ENCODE data around the gene CHRM5.
"Not testable (repeated sequence)": the region's sequence is repeated elsewhere in the genome, so short reads cannot be mapped to it uniquely, and the experiment has no call there.

The CHRM5 gene

GRCh38 chr15:33988384-33988783, 20.1 kb downstream of the CHRM5 start:
- no peaks in the 10 kb centered on the region for H3K27me3 ChIP-seq (ENCODE audit: control insufficient read depth, insufficient read depth, low read length)
- H3K9me3 ChIP-seq (ENCODE audit: control insufficient read depth, insufficient read depth, low read length) = no peaks in the 10 kb centered on the region
- no peak overlapping the region for H3K9ac ChIP-seq (ENCODE audit: low read depth, low read length)
- no peak overlapping the region for H3K4me3 ChIP-seq (ENCODE audit: low read depth, low read length)
- H3K27ac ChIP-seq (ENCODE audit: low read depth, low read length) = no peak overlapping the region
- no peaks in the 10 kb centered on the region; the same call in 1 of the 2 replicates for H3K4me1 ChIP-seq (ENCODE audit: control insufficient read depth, insufficient read depth, low read length)
- no peaks in the 10 kb centered on the region for H3K36me3 ChIP-seq (ENCODE audit: control insufficient read depth, insufficient read depth, low read length)

GRCh38 chr15:33994005-33994615, 25.8 kb downstream of the CHRM5 start:
- H3K36me3 ChIP-seq (ENCODE audit: control insufficient read depth, insufficient read depth, low read length) = no peaks in the 10 kb centered on the region
- H3K27me3 ChIP-seq (ENCODE audit: control insufficient read depth, insufficient read depth, low read length) = no peaks in the 10 kb centered on the region
- H3K27ac ChIP-seq (ENCODE audit: low read depth, low read length) = no peak overlapping the region
- H3K9me3 ChIP-seq (ENCODE audit: control insufficient read depth, insufficient read depth, low read length) = peaks cover 10% of the 10 kb centered on the region; the same call in 1 of the 2 replicates
- H3K4me1 ChIP-seq (ENCODE audit: control insufficient read depth, insufficient read depth, low read length) = no peaks in the 10 kb centered on the region
- H3K4me3 ChIP-seq (ENCODE audit: low read depth, low read length) = no peak overlapping the region
- H3K9ac ChIP-seq (ENCODE audit: low read depth, low read length) = no peak overlapping the region

- not testable (repeated sequence) for H3K36me3 ChIP-seq (ENCODE audit: control insufficient read depth, insufficient read depth, low read length); H3K27me3 ChIP-seq (ENCODE audit: control insufficient read depth, insufficient read depth, low read length); H3K27ac ChIP-seq (ENCODE audit: low read depth, low read length); H3K9ac ChIP-seq (ENCODE audit: low read depth, low read length); H3K4me1 ChIP-seq (ENCODE audit: control insufficient read depth, insufficient read depth, low read length); H3K4me3 ChIP-seq (ENCODE audit: low read depth, low read length); H3K9me3 ChIP-seq (ENCODE audit: control insufficient read depth, insufficient read depth, low read length)
Observed at GRCh38 chr15:33995666-33996065, 27.4 kb downstream of the CHRM5 start.

GRCh38 chr15:34001536-34001935, 33.2 kb downstream of the CHRM5 start:
- Histone ChIP-seq H3K4me1 (ENCODE audit: control insufficient read depth, insufficient read depth, low read length) (no peaks in the 10 kb centered on the region), H3K4me3 (ENCODE audit: low read depth, low read length) (no peak overlapping the region), H3K27me3 (ENCODE audit: control insufficient read depth, insufficient read depth, low read length) (no peaks in the 10 kb centered on the region), H3K36me3 (ENCODE audit: control insufficient read depth, insufficient read depth, low read length) (no peaks in the 10 kb centered on the region), H3K9ac (ENCODE audit: low read depth, low read length) (no peak overlapping the region), H3K27ac (ENCODE audit: low read depth, low read length) (no peak overlapping the region), H3K9me3 (ENCODE audit: control insufficient read depth, insufficient read depth, low read length) (no peaks in the 10 kb centered on the region)

GRCh38 chr15:34006381-34006780, 38.1 kb downstream of the CHRM5 start:
- H3K4me3 ChIP-seq (ENCODE audit: low read depth, low read length) = no peak overlapping the region
- H3K4me1 ChIP-seq (ENCODE audit: control insufficient read depth, insufficient read depth, low read length) = peaks cover under 1% of the 10 kb centered on the region; the same call in 1 of the 2 replicates
- H3K27me3 ChIP-seq (ENCODE audit: control insufficient read depth, insufficient read depth, low read length) = no peaks in the 10 kb centered on the region
- H3K9ac ChIP-seq (ENCODE audit: low read depth, low read length) = no peak overlapping the region
- H3K9me3 ChIP-seq (ENCODE audit: control insufficient read depth, insufficient read depth, low read length) = no peaks in the 10 kb centered on the region
- H3K36me3 ChIP-seq (ENCODE audit: control insufficient read depth, insufficient read depth, low read length) = no peaks in the 10 kb centered on the region
- H3K27ac ChIP-seq (ENCODE audit: low read depth, low read length) = no peak overlapping the region

GRCh38 chr15:34009656-34010055, 41.4 kb downstream of the CHRM5 start:
- H3K9me3 ChIP-seq (ENCODE audit: control insufficient read depth, insufficient read depth, low read length) = no peaks in the 10 kb centered on the region
- peaks cover 5% of the 10 kb centered on the region; the same call in 1 of the 2 replicates for H3K4me1 ChIP-seq (ENCODE audit: control insufficient read depth, insufficient read depth, low read length)
- H3K27me3 ChIP-seq (ENCODE audit: control insufficient read depth, insufficient read depth, low read length) = no peaks in the 10 kb centered on the region
- H3K27ac ChIP-seq (ENCODE audit: low read depth, low read length) = no peak overlapping the region
- H3K9ac ChIP-seq (ENCODE audit: low read depth, low read length) = no peak overlapping the region
- H3K4me3 ChIP-seq (ENCODE audit: low read depth, low read length) = no peak overlapping the region
- no peaks in the 10 kb centered on the region for H3K36me3 ChIP-seq (ENCODE audit: control insufficient read depth, insufficient read depth, low read length)

- H3K27me3 ChIP-seq (ENCODE audit: control insufficient read depth, insufficient read depth, low read length) = no peaks in the 10 kb centered on the region
- H3K4me3 ChIP-seq (ENCODE audit: low read depth, low read length) = no peak overlapping the region
- H3K27ac ChIP-seq (ENCODE audit: low read depth, low read length) = no peak overlapping the region
- no peaks in the 10 kb centered on the region for H3K36me3 ChIP-seq (ENCODE audit: control insufficient read depth, insufficient read depth, low read length)
- H3K4me1 ChIP-seq (ENCODE audit: control insufficient read depth, insufficient read depth, low read length) = peaks cover 5% of the 10 kb centered on the region; the same call in 1 of the 2 replicates
- no peak overlapping the region for H3K9ac ChIP-seq (ENCODE audit: low read depth, low read length)
- H3K9me3 ChIP-seq (ENCODE audit: control insufficient read depth, insufficient read depth, low read length) = no peaks in the 10 kb centered on the region
Observed at GRCh38 chr15:34010921-34011320, 42.6 kb downstream of the CHRM5 start.

GRCh38 chr15:34011481-34011880, 43.2 kb downstream of the CHRM5 start:
- Histone ChIP-seq H3K27me3 (ENCODE audit: control insufficient read depth, insufficient read depth, low read length) (no peaks in the 10 kb centered on the region), H3K9ac (ENCODE audit: low read depth, low read length) (no peak overlapping the region), H3K27ac (ENCODE audit: low read depth, low read length) (no peak overlapping the region), H3K4me3 (ENCODE audit: low read depth, low read length) (no peak overlapping the region), H3K4me1 (ENCODE audit: control insufficient read depth, insufficient read depth, low read length) (peaks cover 5% of the 10 kb centered on the region; the same call in 1 of the 2 replicates), H3K36me3 (ENCODE audit: control insufficient read depth, insufficient read depth, low read length) (no peaks in the 10 kb centered on the region), H3K9me3 (ENCODE audit: control insufficient read depth, insufficient read depth, low read length) (no peaks in the 10 kb centered on the region)

GRCh38 chr15:34012461-34013028, 44.2 kb downstream of the CHRM5 start:
- Histone ChIP-seq H3K27me3 (ENCODE audit: control insufficient read depth, insufficient read depth, low read length) (no peaks in the 10 kb centered on the region), H3K9ac (ENCODE audit: low read depth, low read length) (no peak overlapping the region), H3K9me3 (ENCODE audit: control insufficient read depth, insufficient read depth, low read length) (no peaks in the 10 kb centered on the region), H3K27ac (ENCODE audit: low read depth, low read length) (no peak overlapping the region), H3K36me3 (ENCODE audit: control insufficient read depth, insufficient read depth, low read length) (no peaks in the 10 kb centered on the region), H3K4me3 (ENCODE audit: low read depth, low read length) (no peak overlapping the region), H3K4me1 (ENCODE audit: control insufficient read depth, insufficient read depth, low read length) (peaks cover 5% of the 10 kb centered on the region; the same call in 1 of the 2 replicates)

GRCh38 chr15:34013746-34014145, 45.4 kb downstream of the CHRM5 start:
- Histone ChIP-seq H3K27ac (ENCODE audit: low read depth, low read length) (no peak overlapping the region), H3K4me1 (ENCODE audit: control insufficient read depth, insufficient read depth, low read length) (peaks cover 5% of the 10 kb centered on the region; the same call in 1 of the 2 replicates), H3K27me3 (ENCODE audit: control insufficient read depth, insufficient read depth, low read length) (no peaks in the 10 kb centered on the region), H3K9me3 (ENCODE audit: control insufficient read depth, insufficient read depth, low read length) (no peaks in the 10 kb centered on the region), H3K36me3 (ENCODE audit: control insufficient read depth, insufficient read depth, low read length) (no peaks in the 10 kb centered on the region), H3K4me3 (ENCODE audit: low read depth, low read length) (no peak overlapping the region), H3K9ac (ENCODE audit: low read depth, low read length) (no peak overlapping the region)

- Histone ChIP-seq H3K4me3 (ENCODE audit: low read depth, low read length) (no peak overlapping the region), H3K36me3 (ENCODE audit: control insufficient read depth, insufficient read depth, low read length) (no peaks in the 10 kb centered on the region), H3K27me3 (ENCODE audit: control insufficient read depth, insufficient read depth, low read length) (no peaks in the 10 kb centered on the region), H3K9me3 (ENCODE audit: control insufficient read depth, insufficient read depth, low read length) (0 out of 2 replicates have a peak, but pooled peaks cover 3% of the 10 kb centered on the region), H3K9ac (ENCODE audit: low read depth, low read length) (no peak overlapping the region), H3K27ac (ENCODE audit: low read depth, low read length) (no peak overlapping the region), H3K4me1 (ENCODE audit: control insufficient read depth, insufficient read depth, low read length) (peaks cover 5% of the 10 kb centered on the region; the same call in 1 of the 2 replicates)
Observed at GRCh38 chr15:34014556-34014955, 46.3 kb downstream of the CHRM5 start.

Data from HUES48 (cell line).